GM12878 (cell line): ENCODE measurements around the gene NEFH. TPM values are rescaled to one million over a fixed set of nuclear protein-coding genes. Genes with fewer than 3 reads are reported as not detected.

Experiments
- ATAC-seq: fragments of 200-7000 bp; cut with Tn5 transposase; 3 replicates; pipeline ENCODE4 v1.9.1; 2020; ENCODE audit warnings: mild to moderate bottlenecking, moderate library complexity
- BruUV-seq: library from RNA; stranded (reverse); fragments of 400-500 nt; replicated peaks from 2 replicates; lab custom pipeline; 2021; lab: Mats Ljungman, UMichigan
- CTCF ChIA-PET: fragments of 300-600 bp; sonication (Branson Sonifier 250); formaldehyde crosslinking; extraction: SDS; loops from one replicate; lab custom pipeline; 2021; ENCODE audit warnings: inconsistent platforms; lab: Yijun Ruan, JAX
- POLR2A ChIA-PET: fragments of 350-600 bp; formaldehyde crosslinking; extraction: SDS; loops from one replicate; lab custom pipeline; 2021; ENCODE audit warnings: inconsistent platforms; lab: Charles Lee
- RAD21 ChIA-PET: fragments of 300-600 bp; sonication (Branson Sonifier 250); formaldehyde crosslinking; loops from one replicate; lab custom pipeline; 2023; ENCODE audit warnings: antibody characterized with exemption; ENCODE audit not compliant: unreplicated experiment; lab: Charles Lee
- SMC1A ChIA-PET: fragments of 300-600 bp; sonication (Branson Sonifier 250); formaldehyde crosslinking; loops from one replicate; lab custom pipeline; 2023; ENCODE audit not compliant: unreplicated experiment, uncharacterized antibody; lab: Charles Lee
- DNase-seq: peaks from one replicate; pipeline ENCODE4 v3.0.0-alpha.2; 2011; ENCODE audit warnings: low read depth, low spot score
- FAIRE-seq: peaks from 3 replicates; lab custom pipeline; 2011; peaks lifted over from hg19 to GRCh38; lab: Jason Lieb, UNC
- H2AFZ ChIP-seq: 2 replicates; pipeline ENCODE4 v1.6.0; 2011; ENCODE audit warnings: low read depth, low read length, control low read depth; ENCODE audit not compliant: control insufficient read depth
- H3K27ac ChIP-seq: 2 replicates; pipeline ENCODE4 v1.5.1; 2011; ENCODE audit warnings: control low read depth; ENCODE audit not compliant: control insufficient read depth, insufficient read depth
- H3K27me3 ChIP-seq, 2 experiments: replicated peaks in 1 of 2; 2 replicates each; pipeline versions ENCODE4 v1.6.0 to v1.6.1; 2011; ENCODE audit warnings: low read length in 1 of 2; ENCODE audit not compliant: control insufficient read depth in 2 of 2, insufficient read depth in 2 of 2
- H3K36me3 ChIP-seq, 2 experiments: 2 replicates each; pipeline ENCODE4 v1.5.1; 2011; ENCODE audit warnings: low read length in 1 of 2; ENCODE audit not compliant: control insufficient read depth in 2 of 2, insufficient read depth in 2 of 2
- H3K4me1 ChIP-seq: 2 replicates; pipeline ENCODE4 v1.6.1; 2011; ENCODE audit warnings: mild to moderate bottlenecking, low read length, moderate library complexity, mixed read lengths; ENCODE audit not compliant: control insufficient read depth, insufficient read depth
- H3K4me2 ChIP-seq: 2 replicates; pipeline ENCODE4 v1.6.0; 2011; ENCODE audit warnings: control low read depth; ENCODE audit not compliant: control insufficient read depth, insufficient read depth
- H3K4me3 ChIP-seq: fragments of 200-600 bp; sonication (generic); 2 replicates; pipeline ENCODE4 v1.5.1; 2016
- H3K79me2 ChIP-seq: 2 replicates; pipeline ENCODE4 v1.6.0; 2011; ENCODE audit warnings: low read length; ENCODE audit not compliant: control insufficient read depth, insufficient read depth
- H3K9ac ChIP-seq: 2 replicates; pipeline ENCODE4 v1.8.0; 2011; ENCODE audit warnings: low read length, control low read depth, mixed read lengths; ENCODE audit not compliant: control insufficient read depth, insufficient read depth
- H3K9me3 ChIP-seq: replicated peaks from 3 replicates; pipeline ENCODE4 v1.5.1; 2011; ENCODE audit warnings: mild to moderate bottlenecking, low read length; ENCODE audit not compliant: control insufficient read depth, insufficient read depth
- H4K20me1 ChIP-seq: 2 replicates; pipeline ENCODE4 v1.6.0; 2011; ENCODE audit not compliant: control insufficient read depth, insufficient read depth
- CREB1 ChIP-seq: IDR thresholded peaks from 2 replicates; pipeline ENCODE4 v1.6.1; 2012; ENCODE audit warnings: low read depth, mild to moderate bottlenecking, inconsistent platforms
- GATAD2B ChIP-seq: fragments of 450-650 bp; conservative IDR thresholded peaks from 2 replicates; pipeline ENCODE4 v1.6.1; 2017; ENCODE audit warnings: low read depth, mild to moderate bottlenecking, moderate library complexity
- RAD51 ChIP-seq: fragments of 450-650 bp; IDR thresholded peaks from 2 replicates; pipeline ENCODE4 v1.6.1; 2016; ENCODE audit warnings: moderate library complexity, mild to moderate bottlenecking, inconsistent platforms
- RELA ChIP-seq: fragments of 450-650 bp; IDR thresholded peaks from 2 replicates; pipeline ENCODE4 v1.8.0; 2014; ENCODE audit warnings: borderline replicate concordance; ENCODE audit not compliant: partially characterized antibody
- SUPT20H ChIP-seq: IDR thresholded peaks from 2 replicates; pipeline ENCODE4 v1.6.1; 2011; ENCODE audit warnings: low read depth, mild to moderate bottlenecking, low read length, moderate library complexity, borderline replicate concordance; ENCODE audit not compliant: control insufficient read depth
- YBX1 ChIP-seq: fragments of 450-650 bp; IDR thresholded peaks from 2 replicates; pipeline ENCODE4 v1.6.1; 2016; ENCODE audit warnings: antibody characterized with exemption
- WGBS: methylation state at CpG from one replicate; pipeline ENCODE4 v1.1.6; 2016; ENCODE audit warnings: low lambda C conversion rate; ENCODE audit not compliant: insufficient replicate concordance, insufficient coverage; ENCODE audit errors: missing lambda C conversion rate; 5-methylcytosine and 5-hydroxymethylcytosine counted together
- in situ Hi-C: fragments of 300-500 bp; cut with MboI; formaldehyde crosslinking; loops from 9 replicates; pipeline ENCODE4 v1.14.3; 2018; ENCODE audit warnings: mixed read lengths
- intact Hi-C: fragments of 100-400 bp; cut with micrococcal nuclease; formaldehyde crosslinking; loops from one replicate; pipeline ENCODE4 v1.14.2; 2022; ENCODE audit not compliant: unreplicated experiment
- polyA plus RNA-seq, 11 experiments: library from polyadenylated mRNA; depleted of rRNA in 4 of 11; unstranded in 6 of 11; stranded (reverse) in 5 of 11; fragments of >200 nt; fragmentation: Nextera tagmentation in 4 of 11; fragmentation: Illumina TruSeq in 1 of 11; extraction: Ambion mirVana in 4 of 11; extraction: Trizol in 1 of 11; gene quantifications; 1 replicate in 1 of 11; 2 replicates in 10 of 11; pipeline versions ENCODE4 v1.2.1 to v1.2.3, GENCODE V29; 2011 to 2016; ENCODE audit warnings: inconsistent platforms in 2 of 11, missing spikeins in 2 of 11, low read depth in 1 of 11
- total RNA-seq, 4 experiments: library from RNA; depleted of rRNA in 3 of 4; stranded (reverse); fragments of >200 nt in 3 of 4; fragmentation: Illumina TruSeq in 1 of 4; extraction: Trizol in 1 of 4; gene quantifications; 2 replicates each; pipeline versions ENCODE4 v1.2.1 to v1.2.3, GENCODE V29; 2013 to 2021
- TF ChIP-seq, protein P1 (sequence below): IDR thresholded peaks from 2 replicates; pipeline ENCODE4 v1.6.1; 2011; ENCODE audit warnings: low read depth, low read length, improper control_type of control experiment, borderline replicate concordance
- TF ChIP-seq, protein P2 (sequence below): fragments of 450-650 bp; IDR thresholded peaks from 2 replicates; pipeline ENCODE4 v1.6.1; 2017; ENCODE audit warnings: low read depth, mild to moderate bottlenecking, moderate library complexity

The NEFH gene
- total and polyA plus RNA-seq, 10 of the 15 experiments (the other 5 are each of a cell fraction or from before 2014, with no cell fraction given), result 0.02 to 0.25 (median 0.09) TPM

DNA sequence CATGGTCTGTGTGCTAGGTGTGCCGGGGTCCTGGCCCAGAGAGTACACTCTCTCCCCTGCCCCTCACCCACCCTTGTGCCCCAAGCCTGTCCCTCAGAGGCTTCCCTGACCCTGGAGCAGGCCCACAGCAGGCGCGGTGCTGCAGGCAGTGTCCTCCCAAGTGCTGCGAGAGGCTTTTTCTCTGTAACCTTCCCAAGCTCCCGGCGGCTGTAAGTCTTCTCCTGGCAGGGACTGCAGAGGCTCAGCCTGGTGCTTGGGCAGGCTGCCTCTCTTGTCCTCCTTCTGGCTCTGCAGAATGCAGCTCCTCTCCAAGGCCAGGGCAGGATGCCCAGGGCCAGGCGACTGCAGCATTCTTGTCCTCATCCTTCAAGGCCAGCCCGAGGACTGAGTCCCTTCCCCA is 25.7 kb upstream of the NEFH start:
- no peak for ATAC-seq
- TF ChIP-seq RAD51 (no peak), RELA (no peak), YBX1 (no peak)
- Histone ChIP-seq H3K79me2 (no peaks in the 10 kb centered on the region), H3K4me3 (no peak overlapping the region), H3K27ac (no peak overlapping the region), H3K9ac (no peak overlapping the region), H2AFZ (no peak overlapping the region), H4K20me1 (no peaks in the 10 kb centered on the region), H3K4me2 (no peak overlapping the region), H3K27me3 (no peaks in the 10 kb centered on the region), H3K4me1 (no peaks in the 10 kb centered on the region), H3K9me3 (no peaks in the 10 kb centered on the region), H3K36me3 (no peaks in the 10 kb centered on the region)
- intact Hi-C loops, result no loop called here
- ChIA-PET POLR2A (no interaction called here), SMC1A (no interaction called here), CTCF (no interaction called here), RAD21 (no interaction called here)
- DNase-seq, result no peak
- in situ Hi-C loops, result no loop called here
- 62% methylated on average over 8 of the region's 8 CpGs for WGBS
- no TSS peak for BruUV-seq
- FAIRE-seq, result no peak

DNA sequence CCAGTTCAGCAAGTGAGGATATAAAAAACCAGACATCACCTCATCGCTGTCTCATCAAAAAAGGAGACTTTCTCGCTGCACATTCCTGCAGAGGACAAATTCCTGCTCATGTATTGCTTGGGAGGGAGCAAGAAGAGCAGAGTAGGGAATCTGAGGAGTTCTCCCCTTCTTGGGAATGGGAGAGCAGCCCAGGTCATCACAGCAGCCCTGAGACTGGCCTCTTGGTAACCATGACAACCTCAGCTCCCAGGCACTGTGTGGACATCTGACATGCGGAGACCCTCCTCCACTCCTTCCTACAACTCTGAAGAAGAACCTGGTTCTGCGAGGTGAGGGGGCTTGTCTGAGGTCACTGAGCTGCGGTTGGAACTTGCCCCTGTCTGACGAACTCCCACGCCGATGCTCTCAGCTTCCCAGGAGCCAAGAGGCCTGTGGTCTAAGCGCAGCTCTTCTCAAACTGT is 23.8 kb upstream of the NEFH start:
- WGBS, result 73% methylated on average over 9 of the region's 9 CpGs
- ChIA-PET CTCF (no interaction called here), POLR2A (no interaction called here), SMC1A (no interaction called here), RAD21 (no interaction called here)
- intact Hi-C loops, result no loop called here
- FAIRE-seq, result no peak
- DNase-seq, result no peak
- no peak for ATAC-seq
- no peaks in the 10 kb centered on the region for H3K4me1 ChIP-seq
- H4K20me1 ChIP-seq, result no peaks in the 10 kb centered on the region
- no peaks in the 10 kb centered on the region for H3K79me2 ChIP-seq
- no peak overlapping the region for H2AFZ ChIP-seq
- in situ Hi-C loops, result no loop called here
- no peaks in the 10 kb centered on the region for H3K9me3 ChIP-seq
- no peak overlapping the region for H3K4me3 ChIP-seq
- H3K9ac ChIP-seq, result no peak overlapping the region
- BruUV-seq, result no TSS peak
- H3K36me3 ChIP-seq, result no peaks in the 10 kb centered on the region
- TF ChIP-seq GATAD2B (no peak), SUPT20H (no peak), CREB1 (no peak)
- TF ChIP-seq, protein P1, sequence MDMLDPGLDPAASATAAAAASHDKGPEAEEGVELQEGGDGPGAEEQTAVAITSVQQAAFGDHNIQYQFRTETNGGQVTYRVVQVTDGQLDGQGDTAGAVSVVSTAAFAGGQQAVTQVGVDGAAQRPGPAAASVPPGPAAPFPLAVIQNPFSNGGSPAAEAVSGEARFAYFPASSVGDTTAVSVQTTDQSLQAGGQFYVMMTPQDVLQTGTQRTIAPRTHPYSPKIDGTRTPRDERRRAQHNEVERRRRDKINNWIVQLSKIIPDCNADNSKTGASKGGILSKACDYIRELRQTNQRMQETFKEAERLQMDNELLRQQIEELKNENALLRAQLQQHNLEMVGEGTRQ, result no peak
- TF ChIP-seq, protein P2, sequence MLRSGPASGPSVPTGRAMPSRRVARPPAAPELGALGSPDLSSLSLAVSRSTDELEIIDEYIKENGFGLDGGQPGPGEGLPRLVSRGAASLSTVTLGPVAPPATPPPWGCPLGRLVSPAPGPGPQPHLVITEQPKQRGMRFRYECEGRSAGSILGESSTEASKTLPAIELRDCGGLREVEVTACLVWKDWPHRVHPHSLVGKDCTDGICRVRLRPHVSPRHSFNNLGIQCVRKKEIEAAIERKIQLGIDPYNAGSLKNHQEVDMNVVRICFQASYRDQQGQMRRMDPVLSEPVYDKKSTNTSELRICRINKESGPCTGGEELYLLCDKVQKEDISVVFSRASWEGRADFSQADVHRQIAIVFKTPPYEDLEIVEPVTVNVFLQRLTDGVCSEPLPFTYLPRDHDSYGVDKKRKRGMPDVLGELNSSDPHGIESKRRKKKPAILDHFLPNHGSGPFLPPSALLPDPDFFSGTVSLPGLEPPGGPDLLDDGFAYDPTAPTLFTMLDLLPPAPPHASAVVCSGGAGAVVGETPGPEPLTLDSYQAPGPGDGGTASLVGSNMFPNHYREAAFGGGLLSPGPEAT, result no peak
- no peaks in the 10 kb centered on the region for H3K27me3 ChIP-seq
- H3K27ac ChIP-seq, result no peak overlapping the region
- no peak overlapping the region for H3K4me2 ChIP-seq
